Ishikawa (cell line): ENCODE measurements around the gene DCC.

Experiments used
- CEBPB ChIP-seq: IDR thresholded peaks from 2 replicates; pipeline ENCODE4 v1.6.1; 2012
- EP300 ChIP-seq: IDR thresholded peaks from 2 replicates; pipeline ENCODE4 v1.6.1; 2012; ENCODE audit warnings: borderline replicate concordance
- FOXM1 ChIP-seq: IDR thresholded peaks from 2 replicates; pipeline ENCODE4 v1.6.1; 2012; ENCODE audit warnings: low read depth, borderline replicate concordance
- MAX ChIP-seq: IDR thresholded peaks from 2 replicates; pipeline ENCODE4 v1.6.1; 2012
- NFIC ChIP-seq: IDR thresholded peaks from 2 replicates; pipeline ENCODE4 v1.6.1; 2012
- RAD21 ChIP-seq: IDR thresholded peaks from 2 replicates; pipeline ENCODE4 v1.6.1; 2012; ENCODE audit warnings: low read depth
- REST ChIP-seq: IDR thresholded peaks from 2 replicates; pipeline ENCODE4 v1.6.1; 2012; ENCODE audit warnings: low read depth, mild to moderate bottlenecking
- TCF12 ChIP-seq: IDR thresholded peaks from 2 replicates; pipeline ENCODE4 v1.6.1; 2012; ENCODE audit warnings: low read depth
- ZBTB7A ChIP-seq: IDR thresholded peaks from 2 replicates; pipeline ENCODE4 v1.6.1; 2012; ENCODE audit warnings: low read depth
- TF ChIP-seq, protein P1 (sequence below): IDR thresholded peaks from 2 replicates; pipeline ENCODE4 v1.6.1; 2012

- TF ChIP-seq RAD21 (no peak), CEBPB (no peak), ZBTB7A (no peak), TCF12 (no peak), NFIC (no peak), FOXM1 (no peak), REST (no peak), MAX (no peak), EP300 (no peak)
- TF ChIP-seq, protein P1, sequence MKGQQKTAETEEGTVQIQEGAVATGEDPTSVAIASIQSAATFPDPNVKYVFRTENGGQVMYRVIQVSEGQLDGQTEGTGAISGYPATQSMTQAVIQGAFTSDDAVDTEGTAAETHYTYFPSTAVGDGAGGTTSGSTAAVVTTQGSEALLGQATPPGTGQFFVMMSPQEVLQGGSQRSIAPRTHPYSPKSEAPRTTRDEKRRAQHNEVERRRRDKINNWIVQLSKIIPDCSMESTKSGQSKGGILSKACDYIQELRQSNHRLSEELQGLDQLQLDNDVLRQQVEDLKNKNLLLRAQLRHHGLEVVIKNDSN, result no peak
Measured at GRCh38 chr18:53152476-53152875, 812.5 kb downstream of the DCC start.
